CD8-positive, alpha-beta memory T cell (primary cell): Measurements from ENCODE around the gene TBL1X. TPM values are rescaled to one million over a fixed set of nuclear protein-coding genes. Genes with fewer than 3 reads are reported as not detected.
"Not testable (repeated sequence)": the region's sequence is repeated elsewhere in the genome, so short reads cannot be mapped to it uniquely, and the experiment has no call there.

Experiments used
- CTCF ChIA-PET: fragments of 350-600 bp; sonication (Branson Sonifier 250); formaldehyde crosslinking; loops from one replicate; lab custom pipeline; 2021; ENCODE audit warnings: antibody characterized with exemption; lab: Charles Lee
- POLR2A ChIA-PET: fragments of 350-600 bp; sonication (Branson Sonifier 250); formaldehyde crosslinking; loops from one replicate; lab custom pipeline; 2021; ENCODE audit warnings: antibody characterized with exemption; lab: Charles Lee
- DNase-seq, 5 donors: peaks; one replicate each; pipeline versions ENCODE4 v3.0.0 to v3.0.0-alpha.2; 2020 to 2022; ENCODE audit warnings: mixed read lengths in 1 of 5
- H3K27ac ChIP-seq: one replicate; pipeline ENCODE4 v1.7.0; 2013; ENCODE audit warnings: low read depth, mild to moderate bottlenecking, low read length, moderate library complexity
- H3K27me3 ChIP-seq: 2 replicates; pipeline ENCODE4 v1.7.0; 2013; ENCODE audit warnings: low read length, mild to moderate bottlenecking; ENCODE audit not compliant: insufficient read depth, poor library complexity, severe bottlenecking
- H3K36me3 ChIP-seq: 2 replicates; pipeline ENCODE4 v1.7.0; 2013; ENCODE audit warnings: mild to moderate bottlenecking, low read length, moderate library complexity; ENCODE audit not compliant: insufficient read depth
- H3K4me1 ChIP-seq: 2 replicates; pipeline ENCODE4 v1.7.0; 2013; ENCODE audit warnings: mild to moderate bottlenecking, low read length, moderate library complexity; ENCODE audit not compliant: insufficient read depth
- H3K4me3 ChIP-seq: 2 replicates; pipeline ENCODE4 v1.7.0; 2013; ENCODE audit warnings: mild to moderate bottlenecking, low read length
- H3K9me3 ChIP-seq: 2 replicates; pipeline ENCODE4 v1.7.0; 2013; ENCODE audit warnings: mild to moderate bottlenecking, low read length
- H3K27ac Mint-ChIP-seq, 8 donors: one replicate each; pipeline ENCODE4 v1.8.0; 2020 to 2021; ENCODE audit warnings: mixed read lengths in 8 of 8, mild to moderate bottlenecking in 6 of 8, inconsistent platforms in 3 of 8, moderate library complexity in 3 of 8
- H3K27me3 Mint-ChIP-seq, 2 donors: one replicate each; pipeline ENCODE4 v1.8.0; 2020 to 2021; ENCODE audit warnings: mixed read lengths in 2 of 2, mild to moderate bottlenecking in 1 of 2, moderate library complexity in 1 of 2
- H3K36me3 Mint-ChIP-seq, 3 donors: one replicate each; pipeline ENCODE4 v1.8.0; 2020 to 2021; ENCODE audit warnings: mixed read lengths in 3 of 3, inconsistent platforms in 1 of 3, mild to moderate bottlenecking in 1 of 3
- H3K4me1 Mint-ChIP-seq, 3 donors: one replicate each; pipeline ENCODE4 v1.8.0; 2020 to 2021; ENCODE audit warnings: mixed read lengths in 3 of 3, inconsistent platforms in 1 of 3, mild to moderate bottlenecking in 1 of 3
- H3K4me3 Mint-ChIP-seq, 7 donors: one replicate each; pipeline ENCODE4 v1.8.0; 2020 to 2021; ENCODE audit warnings: mixed read lengths in 7 of 7, mild to moderate bottlenecking in 6 of 7, moderate library complexity in 4 of 7, inconsistent platforms in 2 of 7
- H3K9me3 Mint-ChIP-seq, 5 donors: one replicate each; pipeline ENCODE4 v1.8.0; 2020 to 2022; ENCODE audit warnings: mixed read lengths in 5 of 5, mild to moderate bottlenecking in 3 of 5, moderate library complexity in 2 of 5, inconsistent platforms in 1 of 5
- polyA plus RNA-seq: library from polyadenylated mRNA; unstranded; fragments of 300-500 nt; fragmentation: Illumina TruSeq; gene quantifications from one replicate; pipeline ENCODE4 v1.2.3, GENCODE V29; 2021
- total RNA-seq, 2 experiments: library from RNA; stranded (reverse); gene quantifications; one replicate each; pipeline ENCODE4 v1.2.3, GENCODE V29; 2021

Gene TBL1X
- total and polyA plus RNA-seq, 3 experiments from 2014 or later: 16.1 to 25.0 (median 21.3) TPM

DNA sequence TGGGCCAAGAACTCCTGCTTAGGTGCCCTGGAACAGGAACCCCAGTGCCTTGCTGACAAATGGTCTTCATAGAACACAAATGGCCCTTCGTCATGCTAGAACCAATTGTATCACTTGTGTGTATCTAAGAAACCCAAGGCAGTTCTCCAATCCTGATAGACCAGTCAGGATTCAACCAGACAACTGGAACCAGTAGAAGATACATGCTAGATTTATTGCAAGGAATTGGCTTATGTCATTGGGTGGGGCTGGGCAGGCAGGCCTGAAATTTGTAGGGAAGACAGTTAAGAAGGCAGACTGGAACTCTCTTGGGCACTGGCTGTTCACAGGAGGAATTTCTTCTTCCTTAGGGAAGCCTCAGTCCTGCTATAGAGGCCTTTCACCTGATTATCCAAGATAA is 17.0 kb upstream of the TBL1X start:
- H3K27me3 Mint-ChIP-seq: no peaks in the 10 kb centered on the region
- no peak overlapping the region for H3K27ac Mint-ChIP-seq
- ChIA-PET POLR2A (no interaction called here), CTCF (no interaction called here)
- H3K27ac ChIP-seq: no peak overlapping the region
- H3K4me3 Mint-ChIP-seq: no peak overlapping the region
- H3K9me3 ChIP-seq: no peaks in the 10 kb centered on the region
- no peak for DNase-seq
- H3K36me3 Mint-ChIP-seq: no peaks in the 10 kb centered on the region
- no peak overlapping the region for H3K4me3 ChIP-seq
- H3K4me1 Mint-ChIP-seq: no peaks in the 10 kb centered on the region
- H3K36me3 ChIP-seq: no peaks in the 10 kb centered on the region
- no peaks in the 10 kb centered on the region for H3K27me3 ChIP-seq
- peaks cover 0 to 2% (median 0%) of the 10 kb centered on the region in 5 donors for H3K9me3 Mint-ChIP-seq
- no peaks in the 10 kb centered on the region for H3K4me1 ChIP-seq

- H3K4me1 Mint-ChIP-seq: peaks cover 11 to 24% (median 19%) of the 10 kb centered on the region in 3 donors
- DNase-seq: peak in 3 of 5 donors; percentile 54 to 81 (median 71)
- ChIA-PET CTCF (no interaction called here), POLR2A (interaction anchor here (0.7 to 1.7 kb wide), 2 partner anchors 115 to 117 kb away, joined by 4 to 5 read pairs; no protein-coding TSS in a partner anchor)
- H3K4me1 ChIP-seq: peaks cover 25% of the 10 kb centered on the region
- H3K27me3 ChIP-seq: no peaks in the 10 kb centered on the region
- no peaks in the 10 kb centered on the region for H3K9me3 Mint-ChIP-seq
- no peak overlapping the region for H3K4me3 ChIP-seq
- peak overlapping the region; percentile 85 to 99 (median 94) for H3K27ac Mint-ChIP-seq
- no peaks in the 10 kb centered on the region for H3K9me3 ChIP-seq
- peak overlapping the region; percentile 30 for H3K27ac ChIP-seq
- peak overlapping the region; percentile 2 to 63 (median 55) for H3K4me3 Mint-ChIP-seq
- H3K36me3 Mint-ChIP-seq: no peaks in the 10 kb centered on the region
- H3K27me3 Mint-ChIP-seq: no peaks in the 10 kb centered on the region
- no peaks in the 10 kb centered on the region for H3K36me3 ChIP-seq
These were observed 8.4 kb upstream of the TBL1X start for GRCh38 chrX:9456250-9457074.

DNA sequence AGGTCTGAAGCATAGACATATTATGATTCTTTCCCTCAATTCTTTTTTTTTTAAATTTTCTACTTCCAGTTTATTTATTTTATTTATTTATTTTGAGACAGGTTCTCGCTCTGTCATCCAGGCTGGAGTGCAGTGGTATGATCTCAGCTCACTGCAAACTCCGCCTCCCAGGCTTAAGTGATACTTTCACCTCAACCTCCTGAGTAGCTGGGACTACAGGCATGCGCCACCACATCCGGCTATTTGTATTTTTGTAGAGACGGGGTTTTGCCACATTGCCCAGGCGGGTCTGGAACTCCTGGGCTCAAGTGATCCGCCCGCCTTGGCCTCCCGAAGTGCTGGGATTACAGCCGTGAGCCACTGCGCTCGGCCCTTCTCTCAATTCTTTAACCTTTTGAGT is 6.8 kb upstream of the TBL1X start:
- Mint-ChIP-seq H3K4me1 (peaks cover 26 to 39% (median 32%) of the 10 kb centered on the region in 3 donors), H3K27ac (peak overlapping the region in 1 of 8 donors; percentile 45)
- DNase-seq, H3K27me3 Mint-ChIP-seq, H3K9me3 Mint-ChIP-seq, H3K9me3 ChIP-seq, H3K36me3 Mint-ChIP-seq, H3K27ac ChIP-seq, CTCF ChIA-PET, H3K4me3 Mint-ChIP-seq, H3K27me3 ChIP-seq, H3K36me3 ChIP-seq, H3K4me3 ChIP-seq: not testable (repeated sequence)
- peaks cover 37% of the 10 kb centered on the region for H3K4me1 ChIP-seq
- POLR2A ChIA-PET: interaction anchor here (1.7 kb wide), 1 partner anchor 118 kb away, joined by 5 read pairs; no protein-coding TSS in a partner anchor

DNA sequence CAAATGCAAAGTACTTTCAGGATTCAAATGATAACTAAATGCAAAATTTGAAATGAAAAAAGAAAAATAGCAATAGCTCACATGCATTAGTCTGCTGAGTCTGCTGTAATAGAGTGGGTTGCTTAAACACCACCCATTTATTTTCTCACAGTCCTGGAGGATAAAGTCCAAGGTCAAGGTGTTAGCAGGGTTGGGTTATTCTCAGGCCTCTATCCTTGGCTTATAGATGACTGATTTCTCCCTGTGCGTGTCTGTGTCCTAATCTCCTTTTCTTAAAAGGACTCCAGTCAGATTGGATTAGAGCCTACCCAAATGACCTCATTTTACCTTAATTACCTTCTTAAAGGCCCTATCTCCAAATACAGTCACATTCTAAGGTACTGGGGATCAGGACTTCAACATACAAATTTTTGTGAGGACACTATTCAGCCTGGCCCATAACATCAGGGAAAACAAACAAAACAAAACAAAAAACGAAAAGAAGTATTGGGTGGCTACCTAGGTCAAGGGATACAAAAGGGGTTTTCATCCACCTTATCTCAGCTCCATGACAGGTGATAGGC is 6.3 kb upstream of the TBL1X start:
- CTCF ChIA-PET: no interaction called here
- H3K4me3 ChIP-seq: no peak overlapping the region
- no peaks in the 10 kb centered on the region for H3K36me3 ChIP-seq
- POLR2A ChIA-PET: no interaction called here
- no peak for DNase-seq
- H3K27me3 ChIP-seq: no peaks in the 10 kb centered on the region
- H3K4me1 ChIP-seq: peaks cover 37% of the 10 kb centered on the region
- H3K27ac Mint-ChIP-seq: peak overlapping the region in 5 of 8 donors; percentile 17 to 67 (median 57)
- H3K4me1 Mint-ChIP-seq: peaks cover 30 to 43% (median 35%) of the 10 kb centered on the region in 3 donors
- H3K4me3 Mint-ChIP-seq: no peak overlapping the region
- peaks cover 0 to 2% (median 0%) of the 10 kb centered on the region in 3 donors for H3K36me3 Mint-ChIP-seq
- peaks cover 0 to 5% (median 0%) of the 10 kb centered on the region in 5 donors for H3K9me3 Mint-ChIP-seq
- no peak overlapping the region for H3K27ac ChIP-seq
- H3K27me3 Mint-ChIP-seq: peaks cover 0 to 7% of the 10 kb centered on the region in 2 donors
- no peaks in the 10 kb centered on the region for H3K9me3 ChIP-seq

- CTCF ChIA-PET: no interaction called here
- no peak for DNase-seq
- POLR2A ChIA-PET: no interaction called here
- Histone ChIP-seq H3K4me1 (peaks cover 40% of the 10 kb centered on the region), H3K9me3 (no peaks in the 10 kb centered on the region), H3K27me3 (no peaks in the 10 kb centered on the region), H3K27ac (no peak overlapping the region), H3K36me3 (no peaks in the 10 kb centered on the region), H3K4me3 (no peak overlapping the region)
- H3K4me1 Mint-ChIP-seq: peaks cover 37 to 49% (median 41%) of the 10 kb centered on the region in 3 donors
- peaks cover 0 to 10% of the 10 kb centered on the region in 2 donors for H3K27me3 Mint-ChIP-seq
- peaks cover 0 to 2% (median 0%) of the 10 kb centered on the region in 3 donors for H3K36me3 Mint-ChIP-seq
- H3K9me3 Mint-ChIP-seq: peaks cover 0 to 5% (median 3%) of the 10 kb centered on the region in 5 donors
- no peak overlapping the region for H3K4me3 Mint-ChIP-seq
- peak overlapping the region in 6 of 8 donors; percentile 17 to 67 (median 51) for H3K27ac Mint-ChIP-seq
These were observed 5.6 kb upstream of the TBL1X start for GRCh38 chrX:9459186-9459748.

DNA sequence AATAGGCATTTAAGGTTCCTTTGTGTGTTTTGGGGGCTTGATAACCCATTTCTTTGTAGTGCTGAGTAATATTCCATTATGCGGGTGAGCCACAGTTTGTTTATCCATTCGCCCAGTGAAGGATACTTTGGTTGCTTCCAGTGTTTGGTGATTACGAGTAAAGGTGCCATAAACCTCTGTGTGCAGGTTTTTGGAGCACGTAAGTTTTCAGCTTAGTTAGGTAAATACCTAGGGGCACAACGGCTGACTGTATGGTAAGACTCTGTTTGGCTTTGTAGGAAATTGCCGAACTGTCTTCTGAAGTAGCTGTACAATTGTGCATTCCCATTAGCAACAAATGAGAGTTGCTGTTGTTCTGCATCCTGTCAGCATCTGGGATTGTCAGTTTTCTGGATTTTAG is 3.8 kb upstream of the TBL1X start:
- H3K36me3 Mint-ChIP-seq: peaks cover 0 to 2% (median 0%) of the 10 kb centered on the region in 3 donors
- H3K27ac Mint-ChIP-seq: peak overlapping the region in 1 of 8 donors; percentile 98
- Histone ChIP-seq H3K27ac (no peak overlapping the region), H3K9me3 (no peaks in the 10 kb centered on the region), H3K4me1 (peaks cover 30% of the 10 kb centered on the region), H3K27me3 (no peaks in the 10 kb centered on the region), H3K36me3 (no peaks in the 10 kb centered on the region), H3K4me3 (no peak overlapping the region)
- ChIA-PET CTCF (interaction anchor here (1.0 kb wide), 1 partner anchor 119 kb away, joined by 4 read pairs; no protein-coding TSS in a partner anchor), POLR2A (no interaction called here)
- H3K9me3 Mint-ChIP-seq: peaks cover 0 to 5% (median 3%) of the 10 kb centered on the region in 5 donors
- peaks cover 38 to 46% (median 41%) of the 10 kb centered on the region in 3 donors for H3K4me1 Mint-ChIP-seq
- H3K4me3 Mint-ChIP-seq: no peak overlapping the region
- DNase-seq: no peak
- H3K27me3 Mint-ChIP-seq: peaks cover 0 to 13% of the 10 kb centered on the region in 2 donors

- Histone ChIP-seq H3K36me3 (no peaks in the 10 kb centered on the region), H3K4me3 (peak overlapping the region; percentile 30), H3K27ac (peak overlapping the region; percentile 51), H3K9me3 (no peaks in the 10 kb centered on the region), H3K27me3 (no peaks in the 10 kb centered on the region), H3K4me1 (peaks cover 31% of the 10 kb centered on the region)
- H3K27ac Mint-ChIP-seq: peak overlapping the region; percentile 42 to 98 (median 88)
- peaks cover 0 to 17% of the 10 kb centered on the region in 2 donors for H3K27me3 Mint-ChIP-seq
- peaks cover 0 to 2% (median 0%) of the 10 kb centered on the region in 3 donors for H3K36me3 Mint-ChIP-seq
- DNase-seq: no peak
- H3K4me3 Mint-ChIP-seq: peak overlapping the region; percentile 56 to 86 (median 82)
- POLR2A ChIA-PET: interaction anchor here (1.5 to 3.1 kb wide), 2 partner anchors 121 to 150 kb away, joined by 5 to 43 read pairs; no protein-coding TSS in a partner anchor
- CTCF ChIA-PET: interaction anchor here (1.0 to 2.6 kb wide), 4 partner anchors 107 to 491 kb away, joined by 4 to 12 read pairs (median 6); no protein-coding TSS in a partner anchor
- peaks cover 0 to 5% (median 3%) of the 10 kb centered on the region in 5 donors for H3K9me3 Mint-ChIP-seq
- H3K4me1 Mint-ChIP-seq: peaks cover 40 to 45% (median 40%) of the 10 kb centered on the region in 3 donors
These were observed 2.4 kb upstream of the TBL1X start for GRCh38 chrX:9462456-9462855.
